OCI-LY7 (cell line): ENCODE results near the gene KIF11. TPM values are rescaled to one million over a fixed set of nuclear protein-coding genes. Genes with fewer than 3 reads are reported as not detected.

Source experiments
- BruUV-seq: library from RNA; stranded (reverse); fragments of 400-500 nt; replicated peaks from 2 replicates; lab custom pipeline; 2021; lab: Mats Ljungman, UMichigan
- CTCF ChIA-PET: fragments of 300-600 bp; sonication (Branson Sonifier 250); formaldehyde crosslinking; loops from one replicate; lab custom pipeline; 2022; ENCODE audit warnings: antibody characterized with exemption; ENCODE audit not compliant: unreplicated experiment; lab: Charles Lee
- POLR2A ChIA-PET: fragments of 300-600 bp; sonication (Branson Sonifier 250); formaldehyde crosslinking; loops from one replicate; lab custom pipeline; 2022; ENCODE audit warnings: antibody characterized with exemption; lab: Charles Lee
- DNase-seq: peaks from one replicate; pipeline ENCODE4 v3.0.0-alpha.2; 2015; ENCODE audit warnings: low spot score
- H2AFZ ChIP-seq: fragments of 200-600 bp; sonication (generic), shearing (Covaris generic); 2 replicates; pipeline ENCODE4 v1.6.1; 2014; ENCODE audit warnings: mild to moderate bottlenecking, antibody characterized with exemption, low read length, moderate library complexity
- H3K27ac ChIP-seq: fragments of 200-600 bp; sonication (generic); 2 replicates; pipeline ENCODE4 v1.5.1; 2014; ENCODE audit warnings: mixed run types, low read depth, mild to moderate bottlenecking, moderate library complexity, low read length, inconsistent platforms; ENCODE audit not compliant: poor library complexity, severe bottlenecking
- H3K36me3 ChIP-seq: fragments of 200-600 bp; sonication (generic); 2 replicates; pipeline ENCODE4 v1.6.1; 2014; ENCODE audit warnings: mild to moderate bottlenecking, antibody characterized with exemption, low read length, moderate library complexity, mixed read lengths; ENCODE audit not compliant: insufficient read depth
- H3K4me1 ChIP-seq: fragments of 200-600 bp; sonication (generic); 2 replicates; pipeline ENCODE4 v1.5.1; 2014; ENCODE audit warnings: mild to moderate bottlenecking, low read length; ENCODE audit not compliant: insufficient read depth, poor library complexity, severe bottlenecking
- H3K4me2 ChIP-seq: fragments of 200-600 bp; sonication (generic); 2 replicates; pipeline ENCODE4 v1.6.1; 2014; ENCODE audit warnings: mild to moderate bottlenecking, low read length
- H3K4me3 ChIP-seq: fragments of 200-600 bp; sonication (generic); 2 replicates; pipeline ENCODE4 v1.5.1; 2014; ENCODE audit warnings: mild to moderate bottlenecking, low read depth, low read length; ENCODE audit not compliant: poor library complexity, severe bottlenecking
- H3K79me2 ChIP-seq: fragments of 200-600 bp; sonication (generic); 2 replicates; pipeline ENCODE4 v1.6.1; 2016; ENCODE audit warnings: low read depth, mild to moderate bottlenecking, low read length, moderate library complexity, mixed read lengths; ENCODE audit not compliant: insufficient read depth
- H3K9me2 ChIP-seq: fragments of 200-600 bp; sonication (generic); 2 replicates; pipeline ENCODE4 v1.6.1; 2016; ENCODE audit warnings: mild to moderate bottlenecking, low read length, mixed read lengths; ENCODE audit not compliant: insufficient read depth
- H3K9me3 ChIP-seq: fragments of 200-600 bp; sonication (generic); 2 replicates; pipeline ENCODE4 v1.6.1; 2014; ENCODE audit warnings: mild to moderate bottlenecking, mixed run types, low read length, mixed read lengths
- H4K20me1 ChIP-seq: fragments of 200-600 bp; sonication (generic); 2 replicates; pipeline ENCODE4 v1.6.1; 2014; ENCODE audit warnings: mild to moderate bottlenecking, antibody characterized with exemption, low read length, moderate library complexity, mixed read lengths; ENCODE audit not compliant: insufficient read depth
- CTCF ChIP-seq: fragments of 200-600 bp; sonication (generic); conservative IDR thresholded peaks from 2 replicates; pipeline ENCODE4 v1.5.1; 2014; ENCODE audit warnings: mild to moderate bottlenecking, antibody characterized with exemption, low read length, moderate library complexity, mixed read lengths
- EZH2phosphoT487 ChIP-seq: fragments of 200-600 bp; sonication (generic); IDR thresholded peaks from 2 replicates; pipeline ENCODE4 v1.6.1; 2018; ENCODE audit warnings: low read depth, borderline replicate concordance, mild to moderate bottlenecking, mixed run types, antibody characterized with exemption, low read length, moderate library complexity, mixed read lengths
- intact Hi-C: fragments of 100-400 bp; cut with micrococcal nuclease; formaldehyde crosslinking; loops from one replicate; pipeline ENCODE4 v1.10.0; 2022; ENCODE audit not compliant: unreplicated experiment
- total RNA-seq, 2 experiments: library from RNA; depleted of rRNA in 1 of 2; stranded (reverse); fragments of >200 nt in 1 of 2; shearing (Covaris generic) in 1 of 2; gene quantifications; 2 replicates each; pipeline ENCODE4 v1.2.3, GENCODE V29; 2014 to 2022

Gene KIF11
- total RNA-seq, 2 experiments from 2014 or later = 71.8 to 103 TPM

- no peak overlapping the region for H3K4me3 ChIP-seq
- no peak overlapping the region for H3K27ac ChIP-seq
- intact Hi-C loops = no loop called here
- H3K9me2 ChIP-seq = no peaks in the 10 kb centered on the region
- H4K20me1 ChIP-seq = 0 out of 2 replicates have a peak, but pooled peaks cover 4% of the 10 kb centered on the region
- DNase-seq = no peak
- no peak overlapping the region for H2AFZ ChIP-seq
- CTCF ChIA-PET = no interaction called here
- no TSS peak for BruUV-seq
- peaks cover 12% of the 10 kb centered on the region; the same call in 1 of the 2 replicates for H3K36me3 ChIP-seq
- H3K4me1 ChIP-seq = no peaks in the 10 kb centered on the region
- TF ChIP-seq EZH2phosphoT487 = no peak
- TF ChIP-seq CTCF = no peak
- H3K79me2 ChIP-seq = no peaks in the 10 kb centered on the region
- no peak overlapping the region for H3K4me2 ChIP-seq
- no peaks in the 10 kb centered on the region for H3K9me3 ChIP-seq
- POLR2A ChIA-PET = interaction anchor here (0.8 to 1.0 kb wide), 2 partner anchors 15 to 326 kb away, joined by 3 read pairs; no protein-coding TSS in a partner anchor
Observed at GRCh38 chr10:92545556-92545955, 47.4 kb upstream of the KIF11 start.

GRCh38 chr10:92547676-92548075 is 45.3 kb upstream of the KIF11 start:
- ChIA-PET CTCF (no interaction called here), POLR2A (no interaction called here)
- Histone ChIP-seq H4K20me1 (0 out of 2 replicates have a peak, but pooled peaks cover 4% of the 10 kb centered on the region), H3K9me3 (no peaks in the 10 kb centered on the region), H3K36me3 (peaks cover 21% of the 10 kb centered on the region), H3K27ac (no peak overlapping the region), H3K79me2 (peaks cover 7% of the 10 kb centered on the region; the same call in 1 of the 2 replicates), H3K4me3 (no peak overlapping the region), H3K9me2 (no peaks in the 10 kb centered on the region), H2AFZ (no peak overlapping the region), H3K4me1 (peaks cover 10% of the 10 kb centered on the region), H3K4me2 (no peak overlapping the region)
- no peak for DNase-seq
- no peak for TF ChIP-seq CTCF
- no peak for TF ChIP-seq EZH2phosphoT487
- intact Hi-C loops = no loop called here
- no TSS peak for BruUV-seq

- H3K36me3 ChIP-seq = peaks cover 45% of the 10 kb centered on the region
- peaks cover 7% of the 10 kb centered on the region; the same call in 1 of the 2 replicates for H3K79me2 ChIP-seq
- no peak overlapping the region for H2AFZ ChIP-seq
- TF ChIP-seq EZH2phosphoT487 (no peak), CTCF (no peak; the same call in 1 of the 2 replicates)
- CTCF ChIA-PET = no interaction called here
- BruUV-seq = no TSS peak
- 0 out of 2 replicates have a peak, but pooled peaks cover 4% of the 10 kb centered on the region for H4K20me1 ChIP-seq
- no peak overlapping the region for H3K4me3 ChIP-seq
- peaks cover 12% of the 10 kb centered on the region for H3K9me3 ChIP-seq
- H3K9me2 ChIP-seq = no peaks in the 10 kb centered on the region
- H3K27ac ChIP-seq = no peak overlapping the region
- DNase-seq = no peak
- no peak overlapping the region for H3K4me2 ChIP-seq
- H3K4me1 ChIP-seq = peaks cover 10% of the 10 kb centered on the region
- POLR2A ChIA-PET = interaction anchor here (0.6 kb wide), 3 partner anchors 104 to 324 kb away, joined by 3 to 4 read pairs (median 3); no protein-coding TSS in a partner anchor
- intact Hi-C loops = no loop called here
Observed at GRCh38 chr10:92550924-92551323, 42.0 kb upstream of the KIF11 start.
